IMR-90 (cell line): ENCODE results near the gene POC1B. TPM values are rescaled to one million over a fixed set of nuclear protein-coding genes. Genes with fewer than 3 reads are reported as not detected.

ENCODE experiments used
- ATAC-seq: fragments of 200-7000 bp; cut with Tn5 transposase; 2 replicates; pipeline ENCODE4 v1.9.1; 2020; ENCODE audit warnings: low read depth, mild to moderate bottlenecking, moderate library complexity
- BruUV-seq: library from RNA; stranded (reverse); fragments of 400-500 nt; replicated peaks from 2 replicates; lab custom pipeline; 2021; lab: Mats Ljungman, UMichigan
- CTCF ChIA-PET: fragments of 300-600 bp; formaldehyde crosslinking; extraction: SDS; loops from one replicate; lab custom pipeline; 2021; ENCODE audit warnings: antibody characterized with exemption; lab: Yijun Ruan, JAX
- POLR2A ChIA-PET: fragments of 300-600 bp; sonication (Branson Sonifier 250); formaldehyde crosslinking; loops from one replicate; lab custom pipeline; 2022; ENCODE audit warnings: antibody characterized with exemption; ENCODE audit not compliant: unreplicated experiment; lab: Charles Lee
- DNase-seq: peaks from one replicate; pipeline ENCODE4 v3.0.0; 2013
- H2AFZ ChIP-seq: replicated peaks from 2 replicates; pipeline ENCODE3; 2013; ENCODE audit warnings: low read length, mild to moderate bottlenecking; ENCODE audit not compliant: poor library complexity
- H2AK5ac ChIP-seq: 2 replicates; pipeline ENCODE4 v1.6.1; 2013; ENCODE audit warnings: low read depth, low read length, inconsistent platforms
- H2AK9ac ChIP-seq: replicated peaks from 2 replicates; pipeline ENCODE3; 2013; ENCODE audit warnings: mild to moderate bottlenecking, low read depth, low read length, moderate library complexity; ENCODE audit not compliant: poor library complexity
- H2BK120ac ChIP-seq: 2 replicates; pipeline ENCODE4 v1.6.1; 2013; ENCODE audit warnings: low read depth, low read length, inconsistent platforms
- H2BK15ac ChIP-seq: 3 replicates; pipeline ENCODE4 v1.6.1; 2013; ENCODE audit warnings: low read depth, low read length, inconsistent platforms
- H2BK20ac ChIP-seq: 2 replicates; pipeline ENCODE4 v1.6.1; 2013; ENCODE audit warnings: low read depth, mild to moderate bottlenecking, inconsistent platforms, low read length, moderate library complexity
- H2BK5ac ChIP-seq: 2 replicates; pipeline ENCODE4 v1.6.1; 2013; ENCODE audit warnings: mild to moderate bottlenecking, low read depth, low read length, inconsistent platforms; ENCODE audit not compliant: poor library complexity, severe bottlenecking
- H3K14ac ChIP-seq: replicated peaks from 2 replicates; pipeline ENCODE4 v1.6.1; 2013; ENCODE audit warnings: low read depth, low read length, inconsistent platforms
- H3K18ac ChIP-seq: 2 replicates; pipeline ENCODE4 v1.6.1; 2013; ENCODE audit warnings: low read depth, low read length, control low read depth
- H3K23ac ChIP-seq: 2 replicates; pipeline ENCODE4 v1.6.1; 2013; ENCODE audit warnings: low read depth, low read length, inconsistent platforms
- H3K27ac ChIP-seq: 2 replicates; pipeline ENCODE4 v1.5.1; 2013; ENCODE audit warnings: mild to moderate bottlenecking, control low read depth, low read length; ENCODE audit not compliant: insufficient read depth
- H3K27me3 ChIP-seq: 2 replicates; pipeline ENCODE4 v1.6.1; 2013; ENCODE audit warnings: low read length; ENCODE audit not compliant: control insufficient read depth, insufficient read depth
- H3K36me3 ChIP-seq: 2 replicates; pipeline ENCODE4 v1.6.1; 2013; ENCODE audit warnings: low read length, mixed read lengths; ENCODE audit not compliant: control insufficient read depth, insufficient read depth
- H3K4ac ChIP-seq: 2 replicates; pipeline ENCODE4 v1.6.1; 2013; ENCODE audit warnings: low read depth, low read length, inconsistent platforms
- H3K4me1 ChIP-seq: 2 replicates; pipeline ENCODE4 v1.6.1; 2013; ENCODE audit warnings: low read length, mixed read lengths; ENCODE audit not compliant: control insufficient read depth, insufficient read depth
- H3K4me2 ChIP-seq: 2 replicates; pipeline ENCODE4 v1.6.1; 2013; ENCODE audit warnings: low read depth, mild to moderate bottlenecking, control low read depth, low read length, moderate library complexity
- H3K4me3 ChIP-seq: 2 replicates; pipeline ENCODE4 v1.5.1; 2013; ENCODE audit warnings: low read depth, mild to moderate bottlenecking, control low read depth, low read length, moderate library complexity; ENCODE audit not compliant: insufficient read depth
- H3K56ac ChIP-seq: 2 replicates; pipeline ENCODE4 v1.6.1; 2013; ENCODE audit warnings: low read length, inconsistent platforms; ENCODE audit not compliant: insufficient read depth; ENCODE audit errors: extremely low read depth
- H3K79me1 ChIP-seq, 2 experiments: 2 replicates each; pipeline ENCODE4 v1.6.1; 2013; ENCODE audit warnings: low read length in 2 of 2, inconsistent platforms in 1 of 2, low read depth in 1 of 2
- H3K9ac ChIP-seq: 2 replicates; pipeline ENCODE4 v1.6.1; 2013; ENCODE audit warnings: low read depth, low read length, control low read depth
- H3K9me1 ChIP-seq: 2 replicates; pipeline ENCODE4 v1.6.1; 2013; ENCODE audit warnings: low read length, inconsistent platforms; ENCODE audit not compliant: insufficient read depth
- H3K9me3 ChIP-seq: 2 replicates; pipeline ENCODE4 v1.6.1; 2013; ENCODE audit warnings: low read length; ENCODE audit not compliant: control insufficient read depth, insufficient read depth
- H4K20me1 ChIP-seq: 2 replicates; pipeline ENCODE4 v1.6.1; 2013; ENCODE audit warnings: low read length, inconsistent platforms; ENCODE audit not compliant: insufficient read depth
- H4K5ac ChIP-seq: 2 replicates; pipeline ENCODE4 v1.6.1; 2013; ENCODE audit warnings: mild to moderate bottlenecking, low read depth, low read length, control low read depth
- H4K8ac ChIP-seq, 2 experiments: 2 replicates each; pipeline ENCODE4 v1.6.1; 2013; ENCODE audit warnings: low read depth in 2 of 2, low read length in 2 of 2, control low read depth in 1 of 2, inconsistent platforms in 1 of 2
- H4K91ac ChIP-seq: 2 replicates; pipeline ENCODE4 v1.6.1; 2013; ENCODE audit warnings: low read depth, low read length, inconsistent platforms; ENCODE audit not compliant: insufficient read depth
- CTCF ChIP-seq: conservative IDR thresholded peaks from 2 replicates; pipeline ENCODE4 v1.5.1; 2012; ENCODE audit warnings: mild to moderate bottlenecking, low read depth, low read length, improper control_type of control experiment
- MAFK ChIP-seq: IDR thresholded peaks from 2 replicates; pipeline ENCODE4 v1.6.1; 2012; ENCODE audit warnings: low read depth, low read length, improper control_type of control experiment
- MAZ ChIP-seq: IDR thresholded peaks from 2 replicates; pipeline ENCODE4 v1.6.1; 2012; ENCODE audit warnings: low read depth, mild to moderate bottlenecking, low read length, improper control_type of control experiment, moderate library complexity, borderline replicate concordance
- MXI1 ChIP-seq: IDR thresholded peaks from 2 replicates; pipeline ENCODE4 v1.6.1; 2012; ENCODE audit warnings: low read depth, mild to moderate bottlenecking, low read length, moderate library complexity, borderline replicate concordance
- POLR2A ChIP-seq: IDR thresholded peaks from 2 replicates; pipeline ENCODE4 v1.6.1; 2012; ENCODE audit warnings: mild to moderate bottlenecking, low read depth, low read length
- SMC3 ChIP-seq: fragments of 150-350 bp; IDR thresholded peaks from 2 replicates; pipeline ENCODE4 v1.6.1; 2016; ENCODE audit warnings: low read depth, mild to moderate bottlenecking, antibody characterized with exemption, low read length, moderate library complexity
- WGBS, 2 experiments: methylation state at CpG; one replicate each; pipeline versions ENCODE4 v1.1.5 to v1.1.7; 2013; ENCODE audit warnings: missing lambda C conversion rate in 2 of 2; ENCODE audit not compliant: insufficient read length in 1 of 2; ENCODE audit errors: extremely low coverage in 2 of 2; 5-methylcytosine and 5-hydroxymethylcytosine counted together
- dilution Hi-C: fragments of 300-500 bp; cut with HindIII; formaldehyde crosslinking; loops from one replicate; pipeline ENCODE4 v1.14.3; 2018; ENCODE audit warnings: low sequenced_read_pairs; ENCODE audit not compliant: unreplicated experiment
- in situ Hi-C: fragments of 300-500 bp; cut with MboI; formaldehyde crosslinking; loops from 3 replicates; pipeline ENCODE4 v1.14.3; 2019; ENCODE audit warnings: low sequenced_read_pairs, inconsistent platforms, mixed read lengths
- intact Hi-C: fragments of 100-400 bp; cut with micrococcal nuclease; formaldehyde crosslinking; loops from 2 replicates; pipeline ENCODE4 v1.10.0; 2022
- polyA plus RNA-seq, 3 experiments: library from polyadenylated mRNA; depleted of rRNA; stranded (reverse); fragments of >200 nt; gene quantifications; 2 replicates each; pipeline ENCODE4 v1.2.3, GENCODE V29; 2012; ENCODE audit warnings: low replicate concordance in 1 of 3
- total RNA-seq: library from RNA; depleted of rRNA; stranded (reverse); fragments of >200 nt; gene quantifications from 2 replicates; pipeline ENCODE4 v1.2.3, GENCODE V29; 2012

POC1B gene
- total and polyA plus RNA-seq, 2 of the 4 experiments (the other 2 are of a cell fraction): 5.0 to 10.4 TPM

DNA sequence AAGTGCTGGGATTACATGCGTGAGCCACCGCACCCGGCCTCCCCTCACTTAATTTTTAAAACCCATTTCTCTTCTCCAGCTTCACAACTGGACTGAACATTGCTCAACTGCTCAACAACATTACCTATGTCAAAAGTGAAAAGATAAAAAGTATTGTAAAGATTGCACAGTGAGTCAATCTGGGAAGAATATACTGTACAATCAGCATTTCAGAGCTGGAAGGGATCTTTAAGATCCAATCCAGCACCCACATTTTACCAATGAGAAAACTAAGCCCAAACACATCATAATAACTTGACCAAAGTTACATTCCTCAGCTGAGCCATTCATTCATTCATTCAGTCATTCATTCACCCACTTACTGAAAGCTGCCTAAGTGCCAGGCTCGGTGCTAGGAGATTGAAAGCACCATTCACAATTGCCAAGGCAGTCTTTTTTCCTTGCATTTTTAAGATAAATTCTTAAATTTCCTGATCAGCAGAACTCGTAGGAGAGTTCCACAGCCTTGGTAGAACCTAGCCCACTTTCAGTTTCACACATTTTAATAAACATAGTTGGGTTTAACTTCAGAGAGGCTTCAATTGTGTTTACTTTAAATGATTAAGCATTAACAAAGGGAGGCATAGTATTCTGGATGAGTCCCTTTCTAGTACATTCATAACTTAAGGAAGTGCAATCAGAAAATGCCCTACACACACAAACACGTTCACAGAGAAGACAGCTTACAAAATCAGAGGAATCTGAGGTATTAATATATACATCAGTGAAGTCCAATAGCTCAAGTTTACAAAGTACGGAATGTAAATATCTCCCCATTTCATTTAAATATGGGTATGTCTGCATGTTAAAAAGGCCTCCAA is 4.3 kb downstream of the POC1B start:
- Histone ChIP-seq H3K79me1 (peaks cover 34 to 38% of the 10 kb centered on the region in 2 experiments), H4K8ac (peak overlapping the region in 1 of 2 experiments; percentile 50; a peak in 1 of 4 replicates), H2AK9ac (no peak overlapping the region), H3K27ac (no peak overlapping the region), H3K27me3 (no peaks in the 10 kb centered on the region), H2BK15ac (no peak overlapping the region), H3K23ac (peak overlapping the region; percentile 39; the same call in 1 of the 2 replicates), H3K4ac (no peak overlapping the region), H3K14ac (0 out of 2 replicates have a peak overlapping the region, but pooled peaks have one; percentile 14), H3K9me1 (peaks cover 3% of the 10 kb centered on the region; the same call in 1 of the 2 replicates), H2AK5ac (no peak overlapping the region), H3K18ac (peak overlapping the region; percentile 86; the same call in 1 of the 2 replicates), H3K36me3 (0 out of 2 replicates have a peak, but pooled peaks cover 2% of the 10 kb centered on the region), H2BK120ac (0 out of 2 replicates have a peak overlapping the region, but pooled peaks have one; percentile 7), H3K4me3 (peak overlapping the region; percentile 37), H4K5ac (peak overlapping the region; percentile 77; the same call in 1 of the 2 replicates), H3K9ac (peak overlapping the region; percentile 55; the same call in 1 of the 2 replicates), H3K56ac (peak overlapping the region; percentile 46; the same call in 1 of the 2 replicates), H3K4me2 (peak overlapping the region; percentile 99), H2AFZ (no peak overlapping the region), H3K4me1 (peaks cover 11% of the 10 kb centered on the region), H4K20me1 (peaks cover 3% of the 10 kb centered on the region; the same call in 1 of the 2 replicates), H2BK20ac (no peak overlapping the region), H3K9me3 (no peaks in the 10 kb centered on the region), H4K91ac (no peak overlapping the region), H2BK5ac (peak overlapping the region; percentile 74)
- dilution Hi-C loops (no loop called here), intact Hi-C loops (loop anchor here (10.0 kb wide), 2 partner anchors 467 to 937 kb away; partner anchors contain the start of gene KITLG), in situ Hi-C loops (loop anchor here (10.0 to 25.0 kb wide), 2 partner anchors 167 to 1384 kb away; partner anchors contain the start of genes CEP290, DUSP6 and TMTC3)
- peak; percentile 47 for DNase-seq
- BruUV-seq: no TSS peak
- WGBS, 2 experiments: no CpG with 5 or more reads among the region's 7 CpGs
- ChIA-PET CTCF (interaction anchor here (0.7 to 0.8 kb wide), 2 partner anchors 41 to 50 kb away, joined by 3 to 4 read pairs; no protein-coding TSS in a partner anchor), POLR2A (no interaction called here)
- no peak for TF ChIP-seq POLR2A
- TF ChIP-seq SMC3: no peak
- peak; percentile 35 for TF ChIP-seq MAFK
- TF ChIP-seq CTCF: no peak
- no peak for TF ChIP-seq MXI1
- no peak for TF ChIP-seq MAZ
- ATAC-seq: peak; percentile 6
